Thyroid gland (tissue), 4 donors: Measurements from ENCODE around the gene PPP6C.

Experiments
- CTCF ChIP-seq, 6 experiments: fragments of 200-600 bp in 3 of 6; fragments of 450-650 bp in 3 of 6; sonication (generic) in 3 of 6; IDR thresholded peaks; one replicate each; pipeline ENCODE4 v1.5.1; 2016 to 2019; ENCODE audit warnings: antibody characterized with exemption in 6 of 6, mild to moderate bottlenecking in 2 of 6, inconsistent platforms in 1 of 6, moderate library complexity in 1 of 6
- POLR2A ChIP-seq, 2 donors: fragments of 450-650 bp; IDR thresholded peaks; one replicate each; pipeline ENCODE4 v1.6.1; 2017; ENCODE audit warnings: antibody characterized with exemption in 2 of 2, mild to moderate bottlenecking in 2 of 2, moderate library complexity in 1 of 2

- TF ChIP-seq CTCF (IDR thresholded peaks at IDR 0.05) (no peak), POLR2A (IDR thresholded peaks at IDR 0.05) (no peak)
Observed at GRCh38 chr9:125145425-125145824, 44.2 kb downstream of the PPP6C start.
